HEK293 (cell line): ENCODE data around the gene TMEM213.

Experiments used
- CTCF ChIA-PET: fragments of 350-600 bp; formaldehyde crosslinking; extraction: SDS; loops from one replicate; lab custom pipeline; 2021; ENCODE audit warnings: antibody characterized with exemption; lab: Yijun Ruan, JAX
- POLR2A ChIA-PET: fragments of 300-600 bp; formaldehyde crosslinking; extraction: SDS; loops from one replicate; lab custom pipeline; 2020; ENCODE audit warnings: antibody characterized with exemption, inconsistent platforms; lab: Yijun Ruan, JAX
- H3K27ac ChIP-seq: fragments of 200-500 bp; sonication (Bioruptor generic); 2 replicates; pipeline ENCODE4 v1.5.1; 2014; ENCODE audit warnings: low read depth, low read length, control low read depth, inconsistent platforms; ENCODE audit errors: extremely low read depth
- H3K36me3 ChIP-seq, 2 experiments: fragments of 200-500 bp in 1 of 2; sonication (Bioruptor generic) in 1 of 2; 1 replicate in 1 of 2; 2 replicates in 1 of 2; pipeline ENCODE4 v1.5.1; 2014 to 2017; ENCODE audit warnings: inconsistent platforms in 2 of 2, low read length in 2 of 2; ENCODE audit not compliant: control insufficient read depth in 2 of 2, insufficient read depth in 1 of 2
- H3K4me1 ChIP-seq: fragments of 200-500 bp; sonication (Bioruptor generic); 2 replicates; pipeline ENCODE4 v1.5.1; 2014; ENCODE audit warnings: mild to moderate bottlenecking, low read length, inconsistent platforms; ENCODE audit not compliant: control insufficient read depth, insufficient read depth
- H3K4me3 ChIP-seq: 2 replicates; pipeline ENCODE4 v1.5.1; 2011; ENCODE audit warnings: low read depth, mild to moderate bottlenecking, control low read depth, low read length, moderate library complexity
- H3K9me3 ChIP-seq: fragments of 200-500 bp; sonication (Bioruptor generic); 2 replicates; pipeline ENCODE4 v1.5.1; 2014; ENCODE audit warnings: low read depth, low read length, inconsistent platforms; ENCODE audit not compliant: control insufficient read depth, insufficient read depth
- ATF2 ChIP-seq: fragments of 450-650 bp; formaldehyde crosslinking; IDR thresholded peaks from 2 replicates; pipeline ENCODE4 v1.5.1; 2016; ENCODE audit warnings: missing biosample characterization, missing genetic modification characterization, low read depth
- ELK4 ChIP-seq: IDR thresholded peaks from 2 replicates; pipeline ENCODE4 v1.6.1; 2011; ENCODE audit warnings: mild to moderate bottlenecking, low read depth, low read length, borderline replicate concordance
- GLIS2 ChIP-seq: fragments of 450-650 bp; formaldehyde crosslinking; IDR thresholded peaks from 2 replicates; pipeline ENCODE4 v1.5.1; 2016; ENCODE audit warnings: missing biosample characterization, missing genetic modification characterization
- KLF9 ChIP-seq: fragments of 450-650 bp; formaldehyde crosslinking; IDR thresholded peaks from 2 replicates; pipeline ENCODE4 v1.5.1; 2016; ENCODE audit warnings: missing biosample characterization, missing genetic modification characterization, low read depth
- OSR2 ChIP-seq: fragments of 450-650 bp; formaldehyde crosslinking; IDR thresholded peaks from 2 replicates; pipeline ENCODE4 v1.5.1; 2016; ENCODE audit warnings: missing biosample characterization, missing genetic modification characterization
- YY1 ChIP-seq: fragments of 450-650 bp; formaldehyde crosslinking; IDR thresholded peaks from 2 replicates; pipeline ENCODE4 v1.5.1; 2018; ENCODE audit warnings: missing biosample characterization, missing genetic modification characterization
- ZBTB20 ChIP-seq: fragments of 450-650 bp; formaldehyde crosslinking; IDR thresholded peaks from 2 replicates; pipeline ENCODE4 v1.5.1; 2016; ENCODE audit warnings: missing biosample characterization, missing genetic modification characterization
- ZBTB21 ChIP-seq: fragments of 450-650 bp; formaldehyde crosslinking; IDR thresholded peaks from 2 replicates; pipeline ENCODE4 v1.5.1; 2017; ENCODE audit warnings: missing biosample characterization, missing genetic modification characterization
- ZBTB26 ChIP-seq: fragments of 450-650 bp; formaldehyde crosslinking; optimal IDR thresholded peaks from 2 replicates; pipeline ENCODE3; 2016; ENCODE audit warnings: missing biosample characterization, mild to moderate bottlenecking, missing genetic modification characterization
- ZBTB48 ChIP-seq: fragments of 450-650 bp; formaldehyde crosslinking; IDR thresholded peaks from 2 replicates; pipeline ENCODE4 v1.5.1; 2016; ENCODE audit warnings: missing biosample characterization, missing genetic modification characterization
- ZFP41 ChIP-seq: fragments of 450-650 bp; formaldehyde crosslinking; IDR thresholded peaks from 2 replicates; pipeline ENCODE4 v1.5.1; 2016; ENCODE audit warnings: missing biosample characterization, missing genetic modification characterization, borderline replicate concordance
- ZNF114 ChIP-seq: fragments of 450-650 bp; formaldehyde crosslinking; IDR thresholded peaks from 2 replicates; pipeline ENCODE4 v1.5.0; 2017; ENCODE audit warnings: missing biosample characterization, missing genetic modification characterization
- ZNF138 ChIP-seq: fragments of 450-650 bp; formaldehyde crosslinking; IDR thresholded peaks from 2 replicates; pipeline ENCODE4 v1.5.1; 2016; ENCODE audit warnings: missing biosample characterization, missing genetic modification characterization, borderline replicate concordance
- ZNF169 ChIP-seq: fragments of 450-650 bp; formaldehyde crosslinking; IDR thresholded peaks from 2 replicates; pipeline ENCODE4 v1.5.1; 2016; ENCODE audit warnings: missing biosample characterization, missing genetic modification characterization
- ZNF202 ChIP-seq: fragments of 450-650 bp; formaldehyde crosslinking; IDR thresholded peaks from 2 replicates; pipeline ENCODE4 v1.5.1; 2016; ENCODE audit warnings: missing biosample characterization, missing genetic modification characterization, borderline replicate concordance
- ZNF514 ChIP-seq: fragments of 450-650 bp; formaldehyde crosslinking; IDR thresholded peaks from 2 replicates; pipeline ENCODE4 v1.5.1; 2016; ENCODE audit warnings: missing biosample characterization, missing genetic modification characterization
- ZNF596 ChIP-seq: fragments of 450-650 bp; IDR thresholded peaks from 2 replicates; pipeline ENCODE4 v1.5.0; 2018; ENCODE audit warnings: missing biosample characterization, mild to moderate bottlenecking, missing genetic modification characterization, moderate library complexity
- ZNF626 ChIP-seq: fragments of 450-650 bp; sonication (Bioruptor Pico); formaldehyde crosslinking; IDR thresholded peaks from 2 replicates; pipeline ENCODE4 v1.5.1; 2018; ENCODE audit warnings: missing biosample characterization, missing genetic modification characterization, inconsistent platforms
- ZNF639 ChIP-seq: fragments of 450-650 bp; formaldehyde crosslinking; IDR thresholded peaks from 2 replicates; pipeline ENCODE4 v1.5.1; 2016; ENCODE audit warnings: missing biosample characterization, missing genetic modification characterization
- ZNF660 ChIP-seq: fragments of 450-650 bp; IDR thresholded peaks from 2 replicates; pipeline ENCODE4 v1.5.1; 2018; ENCODE audit warnings: missing biosample characterization, mild to moderate bottlenecking, missing genetic modification characterization
- ZNF670 ChIP-seq: fragments of 450-650 bp; formaldehyde crosslinking; IDR thresholded peaks from 2 replicates; pipeline ENCODE4 v1.5.1; 2016; ENCODE audit warnings: missing biosample characterization, missing genetic modification characterization, low read depth
- ZNF837 ChIP-seq: fragments of 450-650 bp; formaldehyde crosslinking; IDR thresholded peaks from 2 replicates; pipeline ENCODE4 v1.5.1; 2016; ENCODE audit warnings: missing biosample characterization, missing genetic modification characterization
- ZSCAN23 ChIP-seq: fragments of 450-650 bp; formaldehyde crosslinking; IDR thresholded peaks from 2 replicates; pipeline ENCODE4 v1.5.1; 2016; ENCODE audit warnings: missing biosample characterization, missing genetic modification characterization

TMEM213 gene

GRCh38 chr7:138879356-138879755, 81.6 kb downstream of the TMEM213 start:
- Histone ChIP-seq H3K4me3 (no peak overlapping the region), H3K4me1 (no peaks in the 10 kb centered on the region)
- TF ChIP-seq GLIS2 (tag by site-specific recombination) (no peak), ATF2 (tag by site-specific recombination) (no peak), ZNF837 (tag by site-specific recombination) (no peak), ZFP41 (no peak), ZBTB26 (tag by site-specific recombination) (no peak), ZNF670 (tag by site-specific recombination) (no peak), OSR2 (tag by site-specific recombination) (no peak), ZSCAN23 (no peak), ZNF514 (tag by site-specific recombination) (no peak), ZNF169 (tag by site-specific recombination) (no peak), ZNF138 (tag by site-specific recombination) (no peak), ZNF114 (tag by site-specific recombination) (no peak), KLF9 (no peak), ELK4 (no peak), ZBTB21 (tag by site-specific recombination) (no peak), ZBTB20 (tag by site-specific recombination) (no peak)
- TF ChIP-seq, all 188 proteins: peak for 0
- Histone ChIP-seq H3K36me3 (peaks cover 0 to 22% of the 10 kb centered on the region in 2 experiments; a peak in 1 of 3 replicates), H3K9me3 (no peaks in the 10 kb centered on the region), H3K27ac (no peak overlapping the region)
- CTCF ChIA-PET = no interaction called here
- POLR2A ChIA-PET = no interaction called here

- POLR2A ChIA-PET = no interaction called here
- Histone ChIP-seq H3K27ac (no peak overlapping the region), H3K4me1 (no peaks in the 10 kb centered on the region), H3K4me3 (no peak overlapping the region), H3K9me3 (no peaks in the 10 kb centered on the region), H3K36me3 (peaks cover 0 to 22% of the 10 kb centered on the region in 2 experiments; a peak in 1 of 3 replicates)
- TF ChIP-seq ZNF639 (tag by site-specific recombination) (no peak), ZNF202 (tag by site-specific recombination) (no peak), ZBTB48 (tag by site-specific recombination) (no peak), ZNF596 (tag by site-specific recombination) (no peak), ZNF660 (tag by site-specific recombination) (no peak), ZNF626 (tag by site-specific recombination) (no peak), YY1 (tag by site-specific recombination) (no peak)
- CTCF ChIA-PET = no interaction called here
Observed at GRCh38 chr7:138880881-138881578, 83.2 kb downstream of the TMEM213 start.
